Central memory CD8-positive, alpha-beta T cell (primary cell): ENCODE results near the gene HASPIN.
A peak's percentile ranks its signal among the peaks of the same experiment; 100 is the strongest.
"Not testable (repeated sequence)": the region's sequence is repeated elsewhere in the genome, so short reads cannot be mapped to it uniquely, and the experiment has no call there.

ENCODE experiments used
- ATAC-seq: fragments of 150-1000 bp; cut with Tn5 transposase; replicated peaks from 2 replicates; pipeline ENCODE4 v1.10.0; 2022; ENCODE audit warnings: mild to moderate bottlenecking, moderate FRiP score, moderate number of reproducible peaks; ENCODE audit not compliant: poor library complexity, severe bottlenecking; ENCODE audit errors: extremely low read depth
- DNase-seq, 2 donors: peaks; one replicate each; pipeline ENCODE4 v3.0.0; 2021; ENCODE audit warnings: low spot score in 2 of 2
- H3K27ac Mint-ChIP-seq: one replicate; pipeline ENCODE4 v1.8.0; 2022; ENCODE audit warnings: low read depth, mild to moderate bottlenecking, moderate library complexity, mixed read lengths
- H3K27me3 Mint-ChIP-seq: one replicate; pipeline ENCODE4 v1.8.0; 2022; ENCODE audit warnings: mixed read lengths
- H3K36me3 Mint-ChIP-seq: one replicate; pipeline ENCODE4 v1.8.0; 2022; ENCODE audit warnings: mild to moderate bottlenecking, moderate library complexity, mixed read lengths; ENCODE audit not compliant: insufficient read depth
- H3K4me1 Mint-ChIP-seq: one replicate; pipeline ENCODE4 v1.8.0; 2022; ENCODE audit warnings: mixed read lengths
- H3K4me3 Mint-ChIP-seq: one replicate; pipeline ENCODE4 v1.8.0; 2022; ENCODE audit warnings: mild to moderate bottlenecking, moderate library complexity, mixed read lengths
- H3K9me3 Mint-ChIP-seq: one replicate; pipeline ENCODE4 v1.8.0; 2022; ENCODE audit warnings: mixed read lengths

HASPIN gene

GRCh38 chr17:3704931-3705717, 18.6 kb upstream of the HASPIN start:
- no peak for DNase-seq
- Mint-ChIP-seq H3K4me3 (no peak overlapping the region), H3K4me1 (peaks cover 14% of the 10 kb centered on the region), H3K9me3 (no peaks in the 10 kb centered on the region), H3K36me3 (no peaks in the 10 kb centered on the region), H3K27ac (no peak overlapping the region), H3K27me3 (no peaks in the 10 kb centered on the region)
- ATAC-seq = no peak

DNA sequence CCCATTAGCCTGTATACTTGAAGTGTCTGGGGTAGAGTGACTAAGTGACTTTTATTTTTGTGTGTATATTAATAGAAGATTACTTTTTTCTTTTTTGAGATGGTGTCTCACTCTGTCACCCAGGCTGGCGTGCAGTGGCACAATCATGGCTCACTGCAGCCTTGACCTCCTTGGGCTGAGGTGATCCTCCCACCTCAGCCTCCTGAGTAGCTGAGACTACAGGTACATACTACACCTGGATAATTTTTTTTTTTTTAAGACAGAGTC, 18.1 kb upstream of the HASPIN start:
- H3K27me3 Mint-ChIP-seq, H3K9me3 Mint-ChIP-seq, DNase-seq, H3K4me3 Mint-ChIP-seq, H3K27ac Mint-ChIP-seq, ATAC-seq, H3K36me3 Mint-ChIP-seq: not testable (repeated sequence)
- H3K4me1 Mint-ChIP-seq = peaks cover 17% of the 10 kb centered on the region

- H3K9me3 Mint-ChIP-seq = no peaks in the 10 kb centered on the region
- no peak overlapping the region for H3K27ac Mint-ChIP-seq
- H3K27me3 Mint-ChIP-seq = no peaks in the 10 kb centered on the region
- peaks cover 39% of the 10 kb centered on the region for H3K4me1 Mint-ChIP-seq
- DNase-seq (no peak), ATAC-seq (no peak)
- H3K4me3 Mint-ChIP-seq = no peak overlapping the region
- H3K36me3 Mint-ChIP-seq = peaks cover 7% of the 10 kb centered on the region
These were observed 15.3 kb upstream of the HASPIN start for GRCh38 chr17:3708366-3708765.

DNA sequence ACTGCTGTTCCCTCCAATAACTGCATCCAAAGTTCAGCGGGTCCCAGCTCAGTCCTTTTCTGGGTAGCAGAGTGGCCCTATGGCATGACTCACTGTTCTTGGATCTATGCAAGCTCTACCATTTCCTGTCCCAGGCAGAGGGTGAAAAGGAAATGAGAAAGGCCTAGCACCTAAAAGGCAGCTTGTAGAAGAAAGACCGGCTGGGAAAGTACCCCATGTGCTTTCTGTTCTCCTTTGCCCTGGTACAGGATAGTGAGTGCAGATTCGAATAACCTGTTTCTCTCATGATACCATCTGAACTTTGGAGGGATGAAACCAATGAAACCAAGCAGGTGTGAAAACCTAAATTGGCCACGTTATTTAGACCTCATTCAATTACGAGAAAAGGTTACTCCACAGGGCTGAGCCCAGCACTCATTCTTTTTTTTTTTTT, 12.7 kb upstream of the HASPIN start:
- Mint-ChIP-seq H3K9me3 (no peaks in the 10 kb centered on the region), H3K4me1 (peaks cover 33% of the 10 kb centered on the region), H3K4me3 (peak overlapping the region; percentile 61), H3K27me3 (no peaks in the 10 kb centered on the region), H3K27ac (peak overlapping the region; percentile 35), H3K36me3 (peaks cover 22% of the 10 kb centered on the region)
- ATAC-seq (peak; percentile 98), DNase-seq (peak in 1 of 2 donors; percentile 79)

DNA sequence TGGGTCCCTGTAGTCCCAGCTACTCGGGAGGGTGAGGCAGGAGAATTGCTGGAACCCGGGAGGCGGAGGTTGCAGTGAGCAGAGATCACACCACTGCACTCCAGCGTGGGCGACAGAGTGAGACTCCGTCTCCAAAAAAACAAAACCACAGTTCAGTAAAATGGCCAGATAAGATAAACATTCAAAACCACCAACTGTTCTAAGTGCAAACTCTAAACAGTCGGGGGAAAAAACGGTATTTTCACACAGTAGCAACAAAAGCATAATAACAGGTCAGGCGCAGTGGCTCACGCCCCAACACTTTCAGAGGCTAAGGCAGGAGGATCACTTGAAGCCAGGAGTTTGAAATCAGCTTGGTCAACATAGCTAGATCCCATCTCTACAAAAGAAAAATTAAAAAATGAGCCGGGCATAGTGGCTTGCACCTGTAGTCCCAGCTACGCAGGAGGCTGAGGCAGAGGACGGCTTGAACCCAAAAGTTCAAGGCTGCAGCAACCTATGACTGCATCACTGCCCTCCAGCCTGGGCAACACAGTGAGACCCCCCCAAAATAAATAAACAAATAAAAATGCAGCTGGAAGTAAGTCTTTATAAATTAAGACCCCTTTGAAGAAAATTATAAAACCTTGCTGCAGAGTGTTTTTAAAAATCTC, 10.8 kb upstream of the HASPIN start:
- Mint-ChIP-seq H3K4me3 (peak overlapping the region; percentile 50), H3K27me3 (no peaks in the 10 kb centered on the region), H3K27ac (peak overlapping the region; percentile 60), H3K4me1 (peaks cover 43% of the 10 kb centered on the region), H3K9me3 (no peaks in the 10 kb centered on the region), H3K36me3 (peaks cover 32% of the 10 kb centered on the region)
- ATAC-seq (no peak), DNase-seq (no peak)

DNA sequence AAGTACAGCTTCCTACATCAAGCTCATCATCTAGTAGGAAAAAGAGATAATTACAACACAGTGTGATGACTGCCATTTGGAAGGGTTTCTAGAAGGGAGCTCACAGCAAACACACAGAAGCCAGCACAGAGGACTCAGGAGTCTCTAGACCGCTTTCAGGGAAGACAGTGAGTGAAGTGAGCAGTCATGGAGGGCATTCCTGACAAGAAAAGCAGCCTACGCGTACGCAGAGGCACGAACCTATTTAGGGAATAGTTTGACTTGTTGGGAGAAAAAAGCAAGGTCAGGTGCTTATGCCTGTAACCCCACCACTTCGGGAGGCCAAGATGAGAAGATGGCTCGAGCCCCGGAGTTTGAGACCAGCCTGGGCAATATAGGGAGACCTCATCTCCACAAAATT, 8.4 kb upstream of the HASPIN start:
- ATAC-seq (no peak), DNase-seq (no peak)
- peaks cover 46% of the 10 kb centered on the region for H3K36me3 Mint-ChIP-seq
- no peak overlapping the region for H3K4me3 Mint-ChIP-seq
- H3K4me1 Mint-ChIP-seq = peaks cover 43% of the 10 kb centered on the region
- H3K27me3 Mint-ChIP-seq = no peaks in the 10 kb centered on the region
- H3K27ac Mint-ChIP-seq = peak overlapping the region; percentile 58
- no peaks in the 10 kb centered on the region for H3K9me3 Mint-ChIP-seq

DNA sequence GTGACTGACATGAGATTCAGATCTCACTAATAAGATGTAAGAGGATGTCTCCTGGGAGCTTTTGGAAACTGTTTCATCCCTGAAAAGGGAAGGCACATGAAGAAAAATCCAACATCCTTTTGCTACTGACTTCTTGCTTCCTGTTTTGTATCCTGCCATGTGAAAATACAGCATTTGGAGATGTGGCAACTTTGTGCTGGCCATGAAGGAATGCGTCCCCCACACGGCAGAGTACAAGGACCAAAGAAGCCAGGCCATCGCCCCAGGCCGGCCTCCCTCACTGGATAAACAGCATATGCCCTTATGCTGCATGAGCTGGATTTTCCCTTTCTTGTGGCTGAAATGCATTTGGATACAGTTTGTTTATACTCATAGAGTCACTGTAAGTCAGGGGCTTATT, 5.5 kb upstream of the HASPIN start:
- DNase-seq = no peak

GRCh38 chr17:3719265-3719664, 4.4 kb upstream of the HASPIN start:
- DNase-seq (no peak), ATAC-seq (no peak)
- Mint-ChIP-seq H3K27me3 (no peaks in the 10 kb centered on the region), H3K9me3 (no peaks in the 10 kb centered on the region), H3K4me1 (peaks cover 42% of the 10 kb centered on the region), H3K27ac (no peak overlapping the region), H3K36me3 (peaks cover 61% of the 10 kb centered on the region), H3K4me3 (no peak overlapping the region)

More for the DNA sequence above, 5.5 kb upstream of the HASPIN start:
- Mint-ChIP-seq H3K36me3 (peaks cover 51% of the 10 kb centered on the region), H3K27ac (no peak overlapping the region), H3K27me3 (no peaks in the 10 kb centered on the region), H3K4me1 (peaks cover 42% of the 10 kb centered on the region), H3K4me3 (no peak overlapping the region), H3K9me3 (no peaks in the 10 kb centered on the region)
- ATAC-seq = no peak

DNA sequence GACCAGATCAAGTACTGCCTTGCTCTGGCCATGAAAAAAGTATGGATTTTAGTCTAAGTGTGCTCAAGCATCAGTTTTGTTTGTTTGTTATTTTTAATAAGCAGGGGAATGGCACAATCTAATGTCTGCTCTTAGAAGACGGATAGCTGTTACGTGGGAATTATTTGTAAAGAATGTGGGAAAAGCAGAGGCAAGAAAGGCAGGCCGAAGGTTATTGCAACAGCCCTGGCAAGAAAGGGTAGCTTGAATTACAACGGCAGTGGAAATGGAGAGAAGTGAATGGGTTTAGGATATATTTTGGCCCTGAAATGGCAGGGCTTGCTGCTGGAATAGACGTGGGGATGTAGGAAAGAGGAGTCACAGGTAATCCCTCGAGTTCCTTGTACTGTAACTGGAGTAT, 987 bp upstream of the HASPIN start:
- no peak for DNase-seq
- H3K4me1 Mint-ChIP-seq = peaks cover 32% of the 10 kb centered on the region
- no peak for ATAC-seq
- peaks cover 44% of the 10 kb centered on the region for H3K36me3 Mint-ChIP-seq
- H3K27ac Mint-ChIP-seq = peak overlapping the region; percentile 81
- no peaks in the 10 kb centered on the region for H3K9me3 Mint-ChIP-seq
- peak overlapping the region; percentile 81 for H3K4me3 Mint-ChIP-seq
- no peaks in the 10 kb centered on the region for H3K27me3 Mint-ChIP-seq

DNA sequence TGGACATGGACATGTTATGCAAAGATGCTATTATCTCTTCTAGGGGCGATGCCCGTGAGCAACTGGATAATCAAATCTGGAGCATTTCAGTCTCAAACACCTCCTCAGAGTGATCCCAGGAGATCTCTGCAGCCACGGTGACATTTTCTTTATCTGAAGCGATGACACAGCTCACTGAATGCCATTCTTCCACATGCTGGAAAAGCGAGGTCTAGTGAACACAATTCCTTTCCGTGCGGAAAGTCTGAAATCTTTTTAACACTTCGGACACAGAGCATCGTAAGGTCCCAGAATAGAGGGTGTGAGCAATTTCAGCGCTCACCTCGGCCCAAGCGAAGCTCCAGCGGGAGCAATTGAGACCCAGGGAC, 531 bp upstream of the HASPIN start:
- Mint-ChIP-seq H3K27ac (peak overlapping the region; percentile 81), H3K4me1 (peaks cover 30% of the 10 kb centered on the region), H3K9me3 (no peaks in the 10 kb centered on the region), H3K4me3 (peak overlapping the region; percentile 81), H3K36me3 (peaks cover 44% of the 10 kb centered on the region), H3K27me3 (no peaks in the 10 kb centered on the region)
- DNase-seq (no peak), ATAC-seq (no peak)

DNA sequence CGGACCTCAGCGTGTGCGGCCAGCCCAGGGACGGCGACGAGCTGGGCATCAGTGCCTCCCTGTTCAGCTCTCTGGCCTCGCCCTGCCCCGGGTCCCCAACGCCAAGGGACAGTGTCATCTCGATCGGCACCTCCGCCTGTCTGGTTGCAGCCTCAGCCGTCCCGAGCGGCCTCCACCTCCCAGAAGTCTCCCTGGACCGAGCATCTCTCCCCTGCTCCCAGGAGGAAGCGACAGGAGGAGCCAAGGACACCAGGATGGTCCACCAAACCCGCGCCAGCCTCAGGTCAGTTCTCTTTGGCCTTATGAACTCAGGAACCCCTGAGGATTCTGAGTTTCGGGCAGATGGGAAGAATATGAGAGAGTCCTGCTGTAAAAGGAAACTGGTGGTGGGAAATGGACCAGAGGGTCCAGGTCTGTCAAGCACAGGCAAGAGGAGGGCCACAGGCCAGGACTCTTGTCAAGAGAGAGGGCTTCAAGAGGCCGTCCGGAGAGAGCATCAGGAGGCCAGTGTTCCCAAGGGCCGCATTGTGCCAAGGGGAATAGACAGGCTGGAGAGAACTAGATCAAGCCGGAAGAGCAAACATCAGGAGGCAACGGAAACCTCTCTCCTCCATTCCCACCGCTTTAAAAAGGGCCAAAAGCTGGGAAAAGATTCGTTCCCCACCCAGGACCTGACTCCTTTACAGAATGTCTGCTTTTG, 825 bp downstream of the HASPIN start:
- H3K4me1 Mint-ChIP-seq = peaks cover 30% of the 10 kb centered on the region
- H3K27ac Mint-ChIP-seq = peak overlapping the region; percentile 81
- H3K36me3 Mint-ChIP-seq = peaks cover 37% of the 10 kb centered on the region
- no peak for DNase-seq
- H3K27me3 Mint-ChIP-seq = no peaks in the 10 kb centered on the region
- peak overlapping the region; percentile 81 for H3K4me3 Mint-ChIP-seq
- no peaks in the 10 kb centered on the region for H3K9me3 Mint-ChIP-seq
- ATAC-seq = no peak

DNA sequence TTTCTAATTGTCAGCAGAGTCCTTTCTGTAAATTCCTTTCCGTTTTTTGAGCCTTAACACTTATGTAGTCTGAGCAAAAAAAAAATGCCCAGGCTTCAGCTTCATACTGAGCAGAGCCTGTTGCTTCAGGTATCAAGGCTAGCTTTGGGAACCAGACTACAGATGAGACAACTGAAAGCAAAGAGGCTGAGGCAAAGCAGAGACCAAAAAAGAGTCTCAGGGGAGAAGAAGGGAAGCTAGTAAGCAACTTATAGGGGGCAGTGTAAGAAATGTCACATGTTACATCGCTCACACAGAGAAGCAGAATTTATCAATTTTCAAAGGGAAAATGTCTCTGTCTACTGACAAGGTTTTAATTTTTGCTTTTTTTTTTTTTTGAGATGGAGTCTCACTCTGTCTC, 3.3 kb downstream of the HASPIN start:
- Mint-ChIP-seq H3K9me3 (no peaks in the 10 kb centered on the region), H3K4me3 (no peak overlapping the region), H3K36me3 (peaks cover 28% of the 10 kb centered on the region), H3K27me3 (no peaks in the 10 kb centered on the region), H3K4me1 (peaks cover 18% of the 10 kb centered on the region), H3K27ac (no peak overlapping the region)
- ATAC-seq = no peak
- no peak for DNase-seq

DNA sequence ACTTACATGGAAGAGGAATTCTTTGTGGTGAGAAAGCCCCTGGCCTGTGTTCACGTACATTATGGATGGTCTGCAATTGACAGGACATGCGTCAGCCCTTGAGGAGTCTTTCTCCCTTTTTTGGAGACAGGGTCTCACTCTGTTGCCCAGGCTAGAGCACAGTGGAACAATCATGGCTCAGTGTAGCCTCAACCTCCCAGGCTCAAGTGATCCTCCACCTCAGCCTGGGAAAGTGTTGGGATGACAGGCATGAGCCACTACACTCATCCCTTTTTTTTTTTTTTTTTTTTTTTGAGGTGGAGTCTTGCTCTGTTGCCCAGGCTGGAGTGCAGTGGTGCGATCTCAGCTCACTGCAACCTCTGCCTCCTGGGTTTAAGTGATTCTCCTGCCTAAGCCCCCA, 4.4 kb downstream of the HASPIN start:
- ATAC-seq, H3K27me3 Mint-ChIP-seq, H3K9me3 Mint-ChIP-seq, H3K4me3 Mint-ChIP-seq, H3K4me1 Mint-ChIP-seq, DNase-seq, H3K27ac Mint-ChIP-seq: not testable (repeated sequence)
- H3K36me3 Mint-ChIP-seq = peaks cover 21% of the 10 kb centered on the region
